Measurements from ENCODE around the gene DEGS1. TPM values are rescaled to one million over a fixed set of nuclear protein-coding genes. Genes with fewer than 3 reads are reported as not detected.

Gene DEGS1
- total and polyA plus RNA-seq, 12 donors: 24.5 to 77.4 (median 48.2) TPM

- H3K36me3 ChIP-seq (replicated peaks in 1 of 2): no peaks in the 10 kb centered on the region
- H3K4me1 ChIP-seq (replicated peaks in 1 of 2): peaks cover 0 to 5% of the 10 kb centered on the region in 2 donors
- H3K27me3 ChIP-seq: no peaks in the 10 kb centered on the region
- intact Hi-C loops (cut with DNase I): no loop called here
- 76 to 85% (median 79%) methylated on average over 9 of the region's 9 CpGs for WGBS, 4 donors
- H3K4me3 ChIP-seq: no peak overlapping the region
- peak in 5 of 6 experiments; percentile 22 to 51 (median 48) for TF ChIP-seq CTCF (IDR thresholded peaks at IDR 0.05)
- no peak for TF ChIP-seq POLR2A (IDR thresholded peaks at IDR 0.05)
- DNase-seq: peak in 2 of 7 donors; percentile 27 to 42
- H3K9me3 ChIP-seq (replicated peaks in 1 of 3): no peaks in the 10 kb centered on the region
- H3K27ac ChIP-seq: no peak overlapping the region
Observed at GRCh38 chr1:224170748-224171478, 12.1 kb upstream of the DEGS1 start.

GRCh38 chr1:224172229-224172628, 10.8 kb upstream of the DEGS1 start:
- no peak for TF ChIP-seq CTCF (IDR thresholded peaks at IDR 0.05)
- no peak for TF ChIP-seq POLR2A (IDR thresholded peaks at IDR 0.05)
- peaks cover 0 to 5% of the 10 kb centered on the region in 2 donors for H3K4me1 ChIP-seq (replicated peaks in 1 of 2)
- DNase-seq: no peak
- H3K4me3 ChIP-seq: no peak overlapping the region
- H3K36me3 ChIP-seq (replicated peaks in 1 of 2): no peaks in the 10 kb centered on the region
- no peaks in the 10 kb centered on the region for H3K27me3 ChIP-seq
- no peak overlapping the region for H3K27ac ChIP-seq
- 78 to 85% (median 81%) methylated on average over 3 of the region's 3 CpGs for WGBS, 4 donors
- H3K9me3 ChIP-seq (replicated peaks in 1 of 3): no peaks in the 10 kb centered on the region
- intact Hi-C loops (cut with DNase I): no loop called here

GRCh38 chr1:224173523-224173922, 9.5 kb upstream of the DEGS1 start:
- Histone ChIP-seq H3K9me3 (replicated peaks in 1 of 3) (no peaks in the 10 kb centered on the region), H3K36me3 (replicated peaks in 1 of 2) (no peaks in the 10 kb centered on the region), H3K27ac (no peak overlapping the region), H3K27me3 (no peaks in the 10 kb centered on the region), H3K4me3 (no peak overlapping the region), H3K4me1 (replicated peaks in 1 of 2) (peaks cover 0 to 3% of the 10 kb centered on the region in 2 donors)
- intact Hi-C loops (cut with DNase I): no loop called here
- TF ChIP-seq CTCF (IDR thresholded peaks at IDR 0.05) (no peak), POLR2A (IDR thresholded peaks at IDR 0.05) (no peak)
- 82 to 91% (median 86%) methylated on average over 5 of the region's 5 CpGs for WGBS, 4 donors
- no peak for DNase-seq

- TF ChIP-seq CTCF (IDR thresholded peaks at IDR 0.05): no peak
- TF ChIP-seq POLR2A (IDR thresholded peaks at IDR 0.05): no peak
- Histone ChIP-seq H3K36me3 (replicated peaks in 1 of 2) (no peaks in the 10 kb centered on the region), H3K27me3 (no peaks in the 10 kb centered on the region), H3K4me3 (peak overlapping the region in 1 of 4 donors; percentile 23), H3K9me3 (replicated peaks in 1 of 3) (no peaks in the 10 kb centered on the region), H3K27ac (no peak overlapping the region), H3K4me1 (replicated peaks in 1 of 2) (no peaks in the 10 kb centered on the region)
- intact Hi-C loops (cut with DNase I): no loop called here
- WGBS, 4 donors: 4 to 22% (median 12%) methylated on average over 12 to 21 of the region's 21 CpGs
- DNase-seq: peak in 3 of 7 donors; percentile 23 to 40 (median 32)
Observed at GRCh38 chr1:224175617-224176016, 7.4 kb upstream of the DEGS1 start.
